Mesodermal cell (in vitro differentiated cells): ENCODE data around the gene CYSTM1.

Experiments
- H3K27ac ChIP-seq: 2 replicates; pipeline ENCODE4 v1.7.0; 2013; ENCODE audit warnings: mild to moderate bottlenecking, low read depth, low read length, moderate library complexity; ENCODE audit not compliant: severe bottlenecking
- H3K36me3 ChIP-seq: 2 replicates; pipeline ENCODE4 v1.7.1; 2013; ENCODE audit warnings: mild to moderate bottlenecking, low read length, moderate library complexity; ENCODE audit not compliant: control insufficient read depth, insufficient read depth
- H3K4me1 ChIP-seq: one replicate; pipeline ENCODE4 v1.7.1; 2013; ENCODE audit warnings: mild to moderate bottlenecking, low read length; ENCODE audit not compliant: insufficient read depth, control insufficient read depth, poor library complexity, severe bottlenecking
- H3K4me3 ChIP-seq: 2 replicates; pipeline ENCODE4 v1.7.0; 2013; ENCODE audit warnings: low read length, control low read depth, mild to moderate bottlenecking; ENCODE audit not compliant: insufficient read depth, poor library complexity, severe bottlenecking; ENCODE audit errors: extremely low read depth
- H3K9me3 ChIP-seq: 2 replicates; pipeline ENCODE4 v1.7.1; 2013; ENCODE audit warnings: mild to moderate bottlenecking, low read length, moderate library complexity; ENCODE audit not compliant: control insufficient read depth
- WGBS, 2 experiments: methylation state at CpG; one replicate each; pipeline ENCODE4 v1.1.5; 2013; ENCODE audit warnings: missing lambda C conversion rate in 2 of 2; ENCODE audit not compliant: insufficient coverage in 2 of 2; 5-methylcytosine and 5-hydroxymethylcytosine counted together

Gene CYSTM1

DNA sequence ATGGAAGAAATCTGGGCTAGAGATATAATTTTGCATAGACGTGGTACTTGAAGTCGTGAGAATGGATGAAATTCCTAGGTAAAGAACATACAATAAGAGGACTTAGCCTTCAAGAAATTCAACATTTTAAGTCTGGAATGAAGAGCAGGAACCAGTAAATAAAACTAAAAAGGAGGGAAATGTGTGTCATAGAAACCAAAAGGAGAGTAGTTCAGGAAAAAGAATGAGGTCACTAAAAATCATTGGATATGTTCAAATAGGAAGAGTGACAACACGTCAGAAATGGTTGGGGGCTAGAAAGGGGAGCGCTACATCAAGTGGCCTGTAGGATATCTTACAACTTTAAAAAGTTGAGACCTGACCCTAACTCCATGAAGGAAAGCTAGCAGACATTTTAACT is 83.9 kb downstream of the CYSTM1 start:
- no peak overlapping the region for H3K27ac ChIP-seq
- H3K4me1 ChIP-seq, result peaks cover 39% of the 10 kb centered on the region
- H3K9me3 ChIP-seq, result no peaks in the 10 kb centered on the region
- 97 to 100% methylated on average over 2 to 3 of the region's 4 CpGs for WGBS, 2 experiments
- peaks cover 48% of the 10 kb centered on the region for H3K36me3 ChIP-seq
- H3K4me3 ChIP-seq, result no peak overlapping the region

DNA sequence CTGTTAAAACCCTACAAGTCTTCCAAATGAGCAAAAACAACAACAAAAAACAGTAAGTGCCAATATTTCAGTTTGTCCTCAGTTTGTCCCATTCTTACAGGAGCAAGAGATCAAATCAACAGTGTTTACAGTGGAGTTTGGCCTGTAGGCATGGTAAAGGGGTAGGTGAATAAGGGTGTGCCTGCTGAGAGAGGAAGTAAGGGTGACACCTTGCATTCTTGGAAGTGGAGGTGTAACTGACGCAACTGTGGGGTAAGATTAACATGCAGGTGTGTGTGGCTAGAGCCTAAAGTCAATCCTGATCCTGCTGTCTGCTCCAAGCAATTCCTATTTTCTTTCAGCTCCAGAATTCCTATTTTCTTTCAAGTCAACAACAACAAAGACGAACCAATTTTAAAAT is 84.5 kb downstream of the CYSTM1 start:
- H3K9me3 ChIP-seq, result no peaks in the 10 kb centered on the region
- H3K4me1 ChIP-seq, result peaks cover 33% of the 10 kb centered on the region
- no peak overlapping the region for H3K4me3 ChIP-seq
- no peak overlapping the region for H3K27ac ChIP-seq
- peaks cover 46% of the 10 kb centered on the region for H3K36me3 ChIP-seq
- WGBS, 2 experiments, result 100% methylated on average over 1 of the region's 2 CpGs; no CpG with 5 or more reads in 1 of the 2 experiments

DNA sequence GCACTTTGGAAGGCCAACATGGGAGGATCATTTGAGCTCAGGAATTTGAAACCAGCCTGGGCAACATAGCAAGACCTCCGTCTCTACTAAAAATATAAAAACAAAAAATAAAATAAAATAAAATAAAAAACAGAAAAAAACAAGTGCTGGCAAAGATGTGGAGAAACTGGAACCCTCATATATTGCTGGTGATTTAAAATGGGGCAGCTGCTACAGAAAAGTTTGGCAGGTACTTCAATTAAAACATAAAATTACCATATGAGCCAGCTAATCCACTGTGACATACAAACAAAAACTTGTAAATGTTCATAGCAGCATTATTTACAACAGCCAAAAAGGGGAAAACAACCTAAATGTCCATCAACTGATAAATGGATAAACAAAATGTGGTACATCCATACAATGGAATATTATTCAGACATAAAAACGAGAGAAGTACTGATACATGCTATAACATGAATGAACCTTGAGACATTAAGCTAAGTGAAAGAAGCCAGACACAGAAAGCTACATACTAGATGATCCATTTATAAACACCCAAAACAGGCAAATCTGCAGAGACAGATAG is 85.2 kb downstream of the CYSTM1 start:
- Histone ChIP-seq H3K36me3 (peaks cover 46% of the 10 kb centered on the region), H3K4me3 (no peak overlapping the region), H3K4me1 (peaks cover 26% of the 10 kb centered on the region), H3K9me3 (no peaks in the 10 kb centered on the region), H3K27ac (no peak overlapping the region)
- WGBS, 2 experiments, result no CpG with 5 or more reads among the region's 2 CpGs

DNA sequence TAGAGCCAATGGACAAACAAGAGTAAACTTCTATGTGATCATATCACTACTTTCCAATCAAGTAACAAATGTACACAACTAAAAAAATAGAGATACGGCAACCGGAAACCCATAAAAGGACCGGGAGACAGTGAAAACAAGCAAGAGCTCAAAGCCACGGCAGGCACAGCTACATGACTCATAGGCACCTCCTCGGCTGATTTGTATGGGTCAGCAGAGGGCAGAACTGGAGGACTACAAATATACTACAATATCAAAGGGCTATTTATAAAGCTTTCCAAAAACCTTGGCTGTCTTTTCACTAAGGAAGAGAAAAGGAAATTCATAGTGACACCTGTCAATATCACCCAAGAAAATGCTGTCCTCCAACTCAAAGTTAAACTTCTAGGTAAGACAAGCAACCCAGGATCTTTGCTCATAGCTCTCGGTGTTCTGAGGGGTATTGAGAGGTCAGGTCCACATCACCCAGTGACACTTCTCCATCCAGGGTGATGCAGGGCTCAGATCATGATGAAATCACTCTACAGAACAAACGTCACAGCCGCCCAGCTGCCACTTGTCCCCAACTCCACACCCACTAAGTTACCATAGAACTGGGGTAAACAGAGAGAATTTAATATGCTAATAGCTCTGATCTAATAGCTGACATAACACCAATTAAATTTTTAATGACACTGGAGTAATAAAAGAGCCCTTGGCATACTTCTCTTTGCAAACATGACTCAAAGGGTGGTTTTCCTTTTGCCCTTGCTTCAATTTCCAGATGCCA is 86.6 kb downstream of the CYSTM1 start:
- H3K9me3 ChIP-seq, result no peaks in the 10 kb centered on the region
- H3K4me1 ChIP-seq, result peaks cover 26% of the 10 kb centered on the region
- peak overlapping the region; percentile 70 for H3K27ac ChIP-seq
- peaks cover 46% of the 10 kb centered on the region for H3K36me3 ChIP-seq
- H3K4me3 ChIP-seq, result no peak overlapping the region
- 61% methylated on average over 4 of the region's 8 CpGs; no CpG with 5 or more reads in 1 of the 2 experiments for WGBS, 2 experiments

DNA sequence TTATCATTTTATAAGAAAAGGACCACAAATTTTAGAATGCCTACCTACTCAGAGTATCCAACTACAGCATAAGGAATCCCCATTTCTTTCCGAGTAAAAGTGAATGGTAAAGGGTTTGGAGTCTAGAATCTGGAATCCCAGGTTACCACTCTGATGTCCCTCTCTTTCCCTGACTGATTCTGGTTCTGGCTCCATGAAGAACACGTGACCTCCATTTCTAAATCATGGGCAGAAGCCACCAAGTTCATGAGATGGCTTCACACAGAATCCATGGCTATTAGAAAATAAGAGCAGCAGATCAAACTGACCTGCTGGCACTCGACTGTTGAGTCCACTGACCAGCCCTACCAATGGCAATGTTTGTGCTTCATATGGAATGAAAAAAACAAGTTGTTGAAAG is 87.2 kb downstream of the CYSTM1 start:
- peak overlapping the region; percentile 70 for H3K27ac ChIP-seq

DNA sequence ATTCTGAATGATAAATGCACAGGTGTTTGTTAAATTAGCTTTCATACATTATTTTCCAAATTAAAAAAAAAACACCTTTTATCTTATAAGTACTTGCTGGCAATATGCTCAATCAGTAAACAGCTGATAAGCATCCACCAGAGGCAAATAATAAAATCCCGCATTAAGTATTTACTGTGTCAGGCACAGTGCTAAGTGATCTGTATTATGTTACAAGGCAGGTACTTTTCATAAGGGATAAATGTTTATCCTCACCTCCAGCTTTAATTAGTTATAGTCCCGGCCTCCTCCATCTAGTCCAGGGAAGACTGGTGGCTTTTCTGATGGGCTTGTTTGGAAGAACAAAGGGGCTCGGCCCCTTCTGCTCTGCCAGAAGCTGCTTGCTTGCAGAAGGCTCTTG is 87.9 kb downstream of the CYSTM1 start:
- Histone ChIP-seq H3K4me1 (peaks cover 25% of the 10 kb centered on the region), H3K27ac (no peak overlapping the region), H3K36me3 (peaks cover 38% of the 10 kb centered on the region), H3K4me3 (no peak overlapping the region), H3K9me3 (no peaks in the 10 kb centered on the region)
- WGBS, 2 experiments, result 67 to 100% methylated on average over 1 to 2 of the region's 3 CpGs

More for the DNA sequence above, 87.2 kb downstream of the CYSTM1 start:
- H3K4me1 ChIP-seq, result peaks cover 25% of the 10 kb centered on the region
- peaks cover 45% of the 10 kb centered on the region for H3K36me3 ChIP-seq
- WGBS, 2 experiments, result 100% methylated on average over 1 to 2 of the region's 3 CpGs
- H3K4me3 ChIP-seq, result no peak overlapping the region
- H3K9me3 ChIP-seq, result no peaks in the 10 kb centered on the region

DNA sequence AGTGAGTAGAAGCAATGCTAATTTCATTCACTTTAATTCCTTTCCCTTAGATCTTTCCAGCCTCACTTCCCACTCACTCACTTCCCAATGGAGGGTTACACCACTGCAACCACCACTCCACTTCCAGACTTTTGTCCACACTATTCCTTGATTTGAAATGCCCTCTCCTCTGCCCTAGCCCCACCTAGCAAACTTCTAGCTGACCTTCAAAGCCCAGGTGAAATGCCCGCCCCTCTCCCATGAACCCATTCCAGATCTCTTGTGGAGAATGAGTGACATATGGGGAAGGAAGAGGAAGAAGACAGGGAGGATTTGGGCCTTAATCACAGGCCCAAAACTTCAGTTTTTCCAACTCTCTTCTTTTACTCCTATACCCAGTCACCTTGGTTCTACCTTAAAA is 90.9 kb downstream of the CYSTM1 start:
- no peaks in the 10 kb centered on the region for H3K9me3 ChIP-seq
- peaks cover 23% of the 10 kb centered on the region for H3K4me1 ChIP-seq
- no peak overlapping the region for H3K27ac ChIP-seq
- no CpG with 5 or more reads among the region's 1 CpG for WGBS, 2 experiments
- peaks cover 20% of the 10 kb centered on the region for H3K36me3 ChIP-seq
- H3K4me3 ChIP-seq, result no peak overlapping the region

DNA sequence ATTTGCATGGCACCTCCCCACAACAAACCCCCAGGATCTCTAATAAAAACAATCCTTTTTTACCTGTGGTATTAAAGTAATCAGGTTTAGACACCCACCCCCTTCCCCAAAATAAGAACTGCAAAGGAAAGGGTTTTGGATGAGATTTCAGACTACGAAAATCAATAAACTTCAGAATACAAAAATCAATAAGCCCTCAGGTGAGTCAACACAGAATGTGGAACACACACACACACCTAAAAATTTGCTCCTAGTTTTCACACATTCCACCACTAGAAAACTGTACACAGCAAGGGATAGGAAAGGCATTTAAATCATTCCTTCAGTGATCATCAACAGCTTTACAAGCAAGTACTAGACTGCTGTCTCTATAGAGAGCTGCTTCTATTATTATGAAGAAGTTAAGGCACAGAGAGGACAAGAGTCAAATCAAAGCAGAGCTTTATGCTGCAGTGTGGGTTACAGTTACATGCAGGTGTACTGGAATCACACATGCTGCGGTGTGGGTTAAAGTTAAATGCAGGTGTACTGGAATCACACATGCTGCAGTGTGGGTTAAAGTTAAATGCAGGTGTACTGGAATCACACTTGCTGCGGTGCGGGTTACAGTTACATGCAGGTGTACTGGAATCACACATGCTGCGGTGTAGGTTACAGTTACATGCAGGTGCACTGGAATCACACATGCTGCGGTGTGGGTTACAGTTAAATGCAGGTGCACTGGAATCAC is 91.6 kb downstream of the CYSTM1 start:
- Histone ChIP-seq H3K9me3 (no peaks in the 10 kb centered on the region), H3K27ac (no peak overlapping the region)
- WGBS, 2 experiments, result 91 to 98% methylated on average over 4 of the region's 6 CpGs

DNA sequence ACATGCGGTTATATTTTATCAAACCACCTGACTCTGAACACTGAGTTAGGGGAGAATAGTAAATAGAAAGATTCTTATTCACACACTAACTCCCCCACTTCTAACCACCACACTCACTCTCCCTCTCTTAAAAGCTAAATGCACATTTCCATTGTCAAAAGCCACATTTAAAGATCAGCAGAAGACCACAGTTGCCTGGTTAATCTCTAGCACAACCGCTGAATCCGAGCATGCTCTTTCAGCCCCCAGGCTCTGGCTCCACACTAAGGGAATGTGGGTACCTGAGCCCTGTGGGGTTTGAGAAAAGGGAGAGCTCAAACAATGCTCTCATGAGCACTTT is 92.2 kb downstream of the CYSTM1 start:
- 93% methylated on average over 2 of the region's 3 CpGs; no CpG with 5 or more reads in 1 of the 2 experiments for WGBS, 2 experiments
- Histone ChIP-seq H3K4me1 (peaks cover 12% of the 10 kb centered on the region), H3K9me3 (no peaks in the 10 kb centered on the region), H3K36me3 (peaks cover 18% of the 10 kb centered on the region), H3K4me3 (no peak overlapping the region), H3K27ac (no peak overlapping the region)

More for the DNA sequence above, 91.6 kb downstream of the CYSTM1 start:
- H3K4me1 ChIP-seq, result peaks cover 17% of the 10 kb centered on the region
- peaks cover 20% of the 10 kb centered on the region for H3K36me3 ChIP-seq
- H3K4me3 ChIP-seq, result no peak overlapping the region

DNA sequence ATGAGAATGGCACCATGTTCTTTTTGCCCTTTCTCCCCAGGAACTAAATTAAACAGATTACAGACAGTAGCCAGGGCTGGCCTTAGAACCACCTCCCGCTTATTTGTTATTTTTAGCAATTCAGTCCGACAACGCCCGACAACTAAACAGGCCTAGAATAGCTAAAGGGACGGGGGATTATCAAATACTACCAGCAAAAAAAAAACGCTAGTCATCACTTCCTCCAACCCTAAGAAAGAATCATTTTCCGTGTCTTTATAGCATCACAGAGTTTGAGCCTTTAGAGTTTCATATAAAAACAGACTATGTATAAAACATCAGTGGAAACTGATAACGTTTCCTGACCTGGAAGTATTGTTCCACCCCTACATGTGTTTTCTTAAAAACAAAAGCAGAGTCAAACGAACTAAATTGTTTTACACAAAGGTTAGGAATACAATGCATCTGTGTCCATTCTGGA is 92.6 kb downstream of the CYSTM1 start:
- peaks cover 8% of the 10 kb centered on the region for H3K4me1 ChIP-seq
- peaks cover 14% of the 10 kb centered on the region for H3K36me3 ChIP-seq
- no peaks in the 10 kb centered on the region for H3K9me3 ChIP-seq
- H3K4me3 ChIP-seq, result no peak overlapping the region
- no peak overlapping the region for H3K27ac ChIP-seq
- 91 to 95% methylated on average over 6 to 7 of the region's 9 CpGs for WGBS, 2 experiments
